Hematopoietic multipotent progenitor cell (in vitro differentiated cells): ENCODE data around the gene PHKA1. TPM values are rescaled to one million over a fixed set of nuclear protein-coding genes. Genes with fewer than 3 reads are reported as not detected.
"Not testable (repeated sequence)": the region's sequence is repeated elsewhere in the genome, so short reads cannot be mapped to it uniquely, and the experiment has no call there.

Source experiments
- DNase-seq, 3 donors: peaks; one replicate each; pipeline ENCODE4 v3.0.0-alpha.2; 2011 to 2015; ENCODE audit warnings: low read depth in 2 of 3, low spot score in 2 of 3
- total RNA-seq: library from RNA; depleted of rRNA; stranded (reverse); fragments of >200 nt; gene quantifications from one replicate; pipeline ENCODE4 v1.2.3, GENCODE V29; 2012

PHKA1 gene
- total RNA-seq, result 4.8 TPM

- peak in 2 of 3 donors; percentile 41 for DNase-seq
Observed at GRCh38 chrX:72713599-72714477, at the start of gene PHKA1. TSS of gene PHKA1 (minus strand) at chrX:72714306. CDS start at chrX:72713880, 426 bp downstream.

- DNase-seq, result not testable (repeated sequence)
Observed at GRCh38 chrX:72760454-72760853, 46.3 kb upstream of the PHKA1 start.

- DNase-seq, result not testable (repeated sequence)
Observed at GRCh38 chrX:72748545-72748944, 34.4 kb upstream of the PHKA1 start.

- DNase-seq, result not testable (repeated sequence)
Observed at GRCh38 chrX:72745546-72745945, 31.4 kb upstream of the PHKA1 start.

GRCh38 chrX:72735561-72735960 is 21.5 kb upstream of the PHKA1 start:
- no peak for DNase-seq

- DNase-seq, result not testable (repeated sequence)
Observed at GRCh38 chrX:72733636-72734035, 19.5 kb upstream of the PHKA1 start.

GRCh38 chrX:72727846-72728245 is 13.7 kb upstream of the PHKA1 start:
- no peak for DNase-seq

- DNase-seq, result no peak
Observed at GRCh38 chrX:72716766-72717165, 2.7 kb upstream of the PHKA1 start.

- DNase-seq, result no peak
Observed at GRCh38 chrX:72715546-72715945, 1.4 kb upstream of the PHKA1 start.

GRCh38 chrX:72714478-72714916 is 391 bp upstream of the PHKA1 start:
- peak in 2 of 3 donors; percentile 15 to 18 for DNase-seq

GRCh38 chrX:72713130-72713529 is 976 bp downstream of the PHKA1 start:
- no peak for DNase-seq

- DNase-seq, result peak in 2 of 3 donors; percentile 29 to 62
Observed at GRCh38 chrX:72712094-72712755, 1.9 kb downstream of the PHKA1 start.

- DNase-seq, result no peak
Observed at GRCh38 chrX:72705814-72706213, 8.3 kb downstream of the PHKA1 start.

GRCh38 chrX:72705111-72705510 is 9.0 kb downstream of the PHKA1 start:
- no peak for DNase-seq

- DNase-seq, result no peak
Observed at GRCh38 chrX:72694170-72694569, 19.9 kb downstream of the PHKA1 start.

- DNase-seq, result no peak
Observed at GRCh38 chrX:72693477-72693876, 20.6 kb downstream of the PHKA1 start.

- peak in 2 of 3 donors; percentile 13 to 55 for DNase-seq
Observed at GRCh38 chrX:72687396-72687795, 26.7 kb downstream of the PHKA1 start.

- DNase-seq, result no peak
Observed at GRCh38 chrX:72685810-72686456, 28.2 kb downstream of the PHKA1 start.

GRCh38 chrX:72685018-72685417 is 29.1 kb downstream of the PHKA1 start:
- DNase-seq, result no peak

GRCh38 chrX:72683631-72684030 is 30.5 kb downstream of the PHKA1 start:
- DNase-seq, result no peak

- DNase-seq, result no peak
Observed at GRCh38 chrX:72676465-72676864, 37.6 kb downstream of the PHKA1 start.
